EL (cell line): ENCODE data around the gene PC.
A peak's percentile ranks its signal among the peaks of the same experiment; 100 is the strongest.

ENCODE experiments used
- DNase-seq: peaks from one replicate; pipeline ENCODE4 v3.0.0-alpha.2; 2016

The PC gene

DNA sequence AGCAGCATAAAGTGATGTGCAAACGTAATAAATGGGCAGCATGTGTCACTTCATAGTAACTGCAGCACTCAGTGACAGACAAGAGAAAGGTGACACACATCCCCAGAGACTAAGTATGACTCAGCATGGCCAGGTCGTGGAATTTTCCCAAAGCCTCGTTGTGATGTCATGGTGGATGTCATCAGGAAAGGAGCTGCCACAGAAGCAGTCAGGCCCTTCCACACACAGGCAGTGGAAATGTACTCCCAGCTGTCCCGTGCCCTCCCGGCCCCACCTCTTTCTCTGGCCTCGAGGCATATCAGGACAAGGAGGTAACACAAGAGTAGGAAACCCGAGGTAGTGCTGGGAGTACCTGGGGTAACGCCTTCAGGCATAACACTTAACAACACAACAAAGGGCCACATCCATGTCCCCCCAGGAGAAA lies 8.1 kb downstream of the PC start:
- peak; percentile 81 for DNase-seq

DNA sequence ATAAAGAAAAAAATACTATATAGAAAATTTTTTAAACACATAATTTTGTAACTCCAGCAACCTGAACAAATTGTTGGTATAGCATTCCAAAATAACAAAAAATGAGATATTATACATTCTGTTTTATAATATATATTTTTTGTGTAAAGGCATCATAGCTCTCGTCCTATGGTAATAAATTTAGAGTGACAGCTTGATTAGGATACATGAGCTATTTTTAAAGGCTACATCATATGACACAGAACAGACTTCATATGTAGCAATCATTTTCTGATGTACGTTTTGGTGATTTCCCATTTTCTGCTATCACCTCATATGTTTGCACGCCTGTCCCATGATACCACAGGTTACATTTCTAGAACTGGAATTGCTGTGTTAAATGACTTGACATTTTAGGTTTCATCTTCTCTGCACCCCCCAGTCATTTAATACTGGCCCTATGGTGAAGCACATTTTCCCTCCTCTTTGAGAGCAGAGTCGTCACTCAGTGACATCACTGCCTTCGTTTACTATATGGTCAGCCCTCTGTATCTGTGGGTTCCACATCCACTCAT lies 19.5 kb downstream of the PC start:
- DNase-seq = no peak

DNA sequence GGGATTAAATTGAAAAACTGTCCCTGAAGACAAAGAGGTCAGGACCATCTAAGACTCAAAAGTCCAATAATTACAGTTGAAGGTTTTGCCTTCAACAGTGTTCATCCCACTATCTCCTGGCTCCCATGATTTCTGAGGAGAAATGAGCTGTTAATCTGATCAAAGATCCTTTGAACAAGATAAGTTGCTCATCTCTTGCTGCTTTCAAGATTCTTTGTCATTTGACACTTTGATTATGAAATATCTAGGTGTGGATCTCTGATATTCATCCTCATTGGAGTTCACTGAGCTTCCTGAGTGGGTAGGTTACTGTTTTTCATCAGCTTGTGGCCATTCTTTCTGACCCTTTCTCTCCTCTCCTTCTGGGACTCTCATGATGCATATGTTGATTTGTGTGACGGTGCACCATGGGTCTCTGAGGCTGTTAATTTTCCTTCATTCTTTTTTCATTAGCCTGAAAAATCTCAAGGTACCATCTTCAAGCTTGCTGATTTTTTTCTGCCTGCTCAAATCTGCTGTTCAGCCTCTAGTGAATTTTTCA lies 20.9 kb downstream of the PC start:
- DNase-seq = no peak

DNA sequence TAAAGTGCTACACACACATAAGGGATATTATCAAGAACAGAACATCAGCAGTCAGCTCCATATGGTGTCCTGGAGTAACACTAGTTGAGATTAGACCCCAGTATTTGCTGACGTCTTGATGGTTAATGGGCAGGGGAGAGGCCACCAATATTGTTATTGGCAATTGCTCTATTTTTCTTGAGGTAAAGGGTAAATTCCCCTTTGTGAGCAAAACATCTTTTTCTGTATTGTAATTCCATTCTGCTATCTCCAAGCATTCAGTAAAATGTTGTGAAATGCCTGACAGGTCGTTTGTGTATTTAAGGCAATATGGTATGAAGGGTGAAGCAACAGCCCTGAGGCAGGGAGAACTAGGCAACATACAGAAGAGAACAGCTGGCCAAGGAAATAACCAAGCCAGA lies 21.9 kb downstream of the PC start:
- peak; percentile 74 for DNase-seq

- DNase-seq = no peak
Observed at GRCh38 chr11:66934950-66935779, 23.0 kb downstream of the PC start.

DNA sequence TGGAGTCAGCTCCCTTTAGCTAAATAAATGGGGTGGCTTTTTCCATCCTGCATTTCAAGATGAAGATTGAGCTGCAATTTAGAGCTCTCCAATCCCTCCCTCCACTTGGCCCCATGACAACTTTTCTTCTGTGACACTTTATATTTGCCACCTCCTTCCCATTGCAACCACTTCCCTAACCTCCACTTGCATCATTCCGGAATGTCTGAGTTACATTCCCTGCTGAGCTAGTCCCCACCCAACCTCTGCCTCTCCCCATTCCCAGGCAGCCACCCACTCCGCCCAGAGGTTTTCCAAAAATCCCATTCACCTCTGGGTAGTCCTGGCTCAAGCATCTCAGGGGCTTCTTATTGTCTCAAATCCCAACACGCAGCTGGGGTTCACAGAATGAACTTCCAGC lies 24.7 kb downstream of the PC start:
- no peak for DNase-seq

- no peak for DNase-seq
Observed at GRCh38 chr11:66932543-66932942, 25.6 kb downstream of the PC start.

GRCh38 chr11:66929753-66930152 lies 28.4 kb downstream of the PC start:
- no peak for DNase-seq

DNA sequence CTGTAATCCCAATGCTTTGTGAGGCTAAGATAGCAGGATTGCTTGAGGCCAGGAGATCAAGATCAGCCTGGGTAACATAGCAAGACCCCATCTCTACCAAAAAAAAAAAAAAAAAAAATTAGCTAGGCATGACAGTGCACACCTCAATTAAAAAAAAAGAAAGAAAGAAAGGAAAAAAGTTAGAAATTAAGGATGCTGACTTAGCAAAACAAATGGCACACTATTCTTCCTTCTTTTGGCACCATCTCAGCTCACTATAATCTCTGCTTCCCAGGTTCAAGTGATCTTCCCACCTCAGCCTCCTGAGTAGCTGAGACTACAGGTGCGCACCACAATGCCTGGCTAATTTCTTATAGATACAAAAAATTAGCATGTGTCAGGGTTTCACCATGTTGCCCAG lies 33.9 kb downstream of the PC start:
- no peak for DNase-seq

DNA sequence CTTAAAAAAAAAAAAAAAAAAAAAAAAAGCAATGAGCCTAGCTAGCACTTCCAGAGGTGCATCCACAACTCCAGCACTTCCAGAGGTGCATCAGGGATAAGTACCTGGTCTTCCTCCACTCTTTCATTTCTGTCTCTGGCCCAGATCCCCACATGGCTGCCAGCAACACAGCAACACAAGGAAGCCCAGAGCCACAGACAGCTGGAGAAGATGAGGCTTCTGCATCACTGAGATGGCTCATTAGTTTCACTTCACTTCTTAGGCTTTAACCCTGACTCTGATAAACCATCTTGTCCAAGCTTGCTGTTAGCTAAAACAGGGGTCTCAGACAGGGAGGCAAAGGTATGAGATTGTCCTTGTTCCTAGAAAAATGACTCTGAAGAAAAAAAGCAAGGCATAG lies 35.6 kb downstream of the PC start:
- DNase-seq = no peak

DNA sequence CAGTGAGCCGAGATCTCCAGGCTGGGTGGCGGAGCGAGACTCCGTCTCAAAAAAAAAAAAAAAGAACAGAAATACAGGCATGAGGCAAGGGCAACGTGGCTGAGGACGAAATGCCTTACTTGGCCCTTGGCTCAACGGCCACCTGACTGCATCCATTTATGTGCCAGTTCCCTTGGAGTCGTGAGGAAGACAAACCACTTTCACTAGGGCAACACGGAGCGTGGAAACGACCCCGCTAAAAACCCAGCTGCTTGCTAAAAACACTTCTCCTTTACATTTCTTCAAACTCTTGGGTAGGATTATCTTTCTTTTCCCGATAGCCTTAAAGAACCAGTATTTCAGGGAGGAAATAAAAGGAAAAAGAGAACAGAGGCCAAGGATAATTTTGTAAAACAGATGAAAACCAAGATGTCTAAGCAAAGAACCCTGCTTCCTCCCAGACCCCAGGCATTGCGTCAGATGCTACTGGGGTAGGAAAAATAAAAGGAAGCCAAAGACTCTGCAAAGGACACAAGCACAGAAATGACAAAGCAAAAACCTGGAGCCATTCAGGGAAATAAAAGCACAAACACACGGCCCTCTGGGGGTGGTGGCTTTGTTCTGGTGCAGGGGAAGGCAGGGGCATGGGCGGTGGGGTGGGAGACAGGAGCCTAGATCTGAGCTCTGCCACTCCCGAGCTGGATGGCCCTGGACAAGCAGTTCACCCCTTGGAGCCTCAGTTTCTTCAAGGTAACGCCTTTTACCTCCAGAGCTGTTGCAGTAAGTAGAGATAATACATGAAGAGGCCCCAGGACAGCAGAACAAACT lies 37.0 kb downstream of the PC start:
- DNase-seq = no peak

- DNase-seq = no peak
Observed at GRCh38 chr11:66919923-66920322, 38.3 kb downstream of the PC start.

GRCh38 chr11:66918741-66919140 lies 39.4 kb downstream of the PC start:
- no peak for DNase-seq

GRCh38 chr11:66915866-66916265 lies 42.3 kb downstream of the PC start:
- DNase-seq = no peak

GRCh38 chr11:66915046-66915832 lies 42.9 kb downstream of the PC start:
- DNase-seq = no peak

DNA sequence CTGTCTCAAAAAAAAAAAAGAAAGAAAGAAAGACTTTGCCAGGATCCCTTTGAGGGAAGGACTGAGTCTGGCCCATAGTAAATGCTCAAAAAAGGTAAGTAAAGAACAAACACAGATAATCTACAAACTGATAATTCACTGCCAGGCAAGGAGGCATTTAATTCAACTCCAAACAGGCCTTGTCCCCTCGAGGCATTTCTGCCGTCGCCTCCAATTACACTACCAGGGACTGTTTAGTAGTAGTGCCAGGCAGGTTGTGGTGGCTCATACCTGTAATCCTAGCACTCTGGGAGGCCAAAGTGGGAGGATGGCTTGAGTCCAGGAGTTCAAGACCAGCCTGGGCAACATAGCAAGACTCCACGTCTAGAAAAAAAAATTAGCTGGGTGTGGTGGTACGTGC lies 43.7 kb downstream of the PC start:
- DNase-seq = no peak

DNA sequence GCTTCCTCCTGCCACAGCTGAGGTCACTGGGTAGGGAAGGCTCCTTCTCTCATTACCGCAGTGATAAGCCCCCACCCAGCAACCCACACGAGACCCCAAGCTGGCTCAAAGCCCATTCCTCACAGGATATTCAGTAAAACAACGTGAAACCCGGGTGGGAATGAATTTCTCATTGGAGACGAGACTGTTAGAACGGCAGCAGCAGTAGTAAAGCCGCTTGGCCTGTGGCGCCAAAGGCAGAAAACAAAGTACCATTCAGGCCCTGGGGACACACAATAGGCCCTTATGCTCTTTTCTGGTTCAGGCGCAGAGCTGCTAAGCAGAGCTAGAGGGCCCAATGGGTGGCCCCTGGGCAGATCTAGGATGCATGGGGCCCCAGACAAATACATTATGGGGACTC lies 45.3 kb downstream of the PC start:
- no peak for DNase-seq

GRCh38 chr11:66912361-66912760 lies 45.8 kb downstream of the PC start:
- DNase-seq = no peak

GRCh38 chr11:66910669-66911068 lies 47.5 kb downstream of the PC start:
- no peak for DNase-seq

DNA sequence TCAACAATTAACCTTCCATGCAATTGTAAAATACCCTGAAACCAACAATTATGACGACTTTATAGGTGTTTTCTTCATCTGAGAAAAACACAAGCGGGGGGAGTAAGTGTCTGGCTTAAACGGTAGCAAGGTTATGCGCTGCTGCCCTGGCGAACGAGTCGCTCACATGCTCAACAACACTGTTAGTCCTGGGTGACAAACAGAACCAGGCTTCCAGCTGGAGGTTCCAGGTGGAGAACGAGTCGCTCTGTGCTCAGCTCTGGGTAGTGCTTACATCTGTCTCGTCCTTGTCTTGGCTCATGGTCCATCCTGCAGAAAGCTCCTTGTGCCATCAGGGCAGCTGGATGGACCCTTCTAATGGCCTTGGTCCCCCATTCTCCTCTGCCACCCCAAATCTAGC lies 48.2 kb downstream of the PC start:
- no peak for DNase-seq

DNA sequence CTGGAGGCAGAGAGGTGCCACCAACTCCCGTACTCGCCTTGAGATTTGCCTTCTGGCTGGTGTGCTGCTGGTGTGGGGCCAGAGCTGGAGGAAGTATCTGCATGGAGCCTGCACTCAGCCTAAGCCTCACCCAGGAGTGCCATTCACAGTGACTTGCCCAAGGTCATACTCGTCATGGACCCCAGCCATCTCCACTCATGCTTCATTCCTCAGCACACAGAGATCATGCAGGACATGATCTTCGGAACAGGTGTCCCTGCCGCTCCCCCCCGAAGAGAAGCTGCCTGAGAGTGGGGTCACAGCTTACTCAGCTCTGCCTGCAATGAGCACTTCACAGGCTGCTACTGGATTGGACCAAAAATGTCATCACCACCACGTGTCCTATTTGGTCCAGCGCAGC lies 49.0 kb downstream of the PC start:
- DNase-seq = no peak

GRCh38 chr11:66907751-66908630 lies 50.2 kb downstream of the PC start:
- DNase-seq = no peak
